RWPE2 (cell line): ENCODE data around the gene KHK.

Source experiments
- ATAC-seq: fragments of 200-7000 bp; cut with Tn5 transposase; 3 replicates; pipeline ENCODE4 v1.9.1; 2021; ENCODE audit warnings: low read depth
- DNase-seq: peaks from one replicate; pipeline ENCODE4 v3.0.0-alpha.2; 2020; ENCODE audit warnings: low spot score
- H3K27ac ChIP-seq: fragments of 450-650 bp; 2 replicates; pipeline ENCODE4 v1.5.1; 2017; ENCODE audit warnings: mild to moderate bottlenecking; ENCODE audit not compliant: poor library complexity, severe bottlenecking
- H3K27me3 ChIP-seq: fragments of 250-450 bp; sonication (Bioruptor Pico); 2 replicates; pipeline ENCODE4 v1.5.1; 2021; ENCODE audit warnings: mild to moderate bottlenecking, moderate library complexity; ENCODE audit not compliant: insufficient read depth, poor library complexity, severe bottlenecking
- H3K36me3 ChIP-seq: fragments of 250-450 bp; sonication (Bioruptor Pico); 2 replicates; pipeline ENCODE4 v1.5.1; 2020; ENCODE audit warnings: low read depth, mild to moderate bottlenecking, moderate library complexity
- H3K4me1 ChIP-seq: fragments of 250-450 bp; sonication (Bioruptor Pico); 2 replicates; pipeline ENCODE4 v1.5.1; 2021; ENCODE audit warnings: mild to moderate bottlenecking, moderate library complexity; ENCODE audit not compliant: insufficient read depth, poor library complexity, severe bottlenecking
- H3K4me3 ChIP-seq: fragments of 250-450 bp; sonication (Bioruptor Pico); 2 replicates; pipeline ENCODE4 v1.5.1; 2021; ENCODE audit warnings: mild to moderate bottlenecking, moderate library complexity; ENCODE audit not compliant: severe bottlenecking
- H3K9me3 ChIP-seq: fragments of 250-450 bp; sonication (Bioruptor Pico); 2 replicates; pipeline ENCODE4 v1.5.1; 2021; ENCODE audit warnings: mild to moderate bottlenecking, moderate library complexity; ENCODE audit not compliant: severe bottlenecking
- TF ChIP-seq, protein P1 (sequence below): fragments of 450-650 bp; IDR thresholded peaks from one replicate; pipeline ENCODE4 v1.5.1; 2017; ENCODE audit warnings: mild to moderate bottlenecking, moderate library complexity; ENCODE audit not compliant: poor library complexity, severe bottlenecking

Gene KHK

DNA sequence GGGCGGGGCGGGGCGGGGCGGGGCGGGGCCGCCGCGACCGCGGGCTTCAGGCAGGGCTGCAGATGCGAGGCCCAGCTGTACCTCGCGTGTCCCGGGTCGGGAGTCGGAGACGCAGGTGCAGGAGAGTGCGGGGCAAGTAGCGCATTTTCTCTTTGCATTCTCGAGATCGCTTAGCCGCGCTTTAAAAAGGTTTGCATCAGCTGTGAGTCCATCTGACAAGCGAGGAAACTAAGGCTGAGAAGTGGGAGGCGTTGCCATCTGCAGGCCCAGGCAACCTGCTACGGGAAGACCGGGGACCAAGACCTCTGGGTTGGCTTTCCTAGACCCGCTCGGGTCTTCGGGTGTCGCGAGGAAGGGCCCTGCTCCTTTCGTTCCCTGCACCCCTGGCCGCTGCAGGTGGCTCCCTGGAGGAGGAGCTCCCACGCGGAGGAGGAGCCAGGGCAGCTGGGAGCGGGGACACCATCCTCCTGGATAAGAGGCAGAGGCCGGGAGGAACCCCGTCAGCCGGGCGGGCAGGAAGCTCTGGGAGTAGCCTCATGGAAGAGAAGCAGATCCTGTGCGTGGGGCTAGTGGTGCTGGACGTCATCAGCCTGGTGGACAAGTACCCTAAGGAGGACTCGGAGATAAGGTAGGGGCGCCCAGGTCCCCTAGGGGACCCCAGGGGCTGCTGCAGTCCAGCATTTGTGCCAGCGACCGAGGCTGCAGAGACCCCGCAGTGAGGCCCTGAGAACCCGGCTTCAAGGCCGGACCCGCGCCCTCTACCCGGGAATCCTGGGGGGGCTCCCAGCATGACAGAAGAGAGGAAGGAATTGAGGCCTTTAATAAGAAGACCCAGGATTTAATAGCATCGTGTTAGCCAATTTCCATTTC lies at the start of gene KHK:
TSS of gene KHK (plus strand) at position 49 of the 870 bp plus-strand sequence. CDS start at position 537, 488 bp downstream.
- peak; percentile 40 for ATAC-seq
- no peaks in the 10 kb centered on the region for H3K27me3 ChIP-seq
- H3K4me3 ChIP-seq, result peak within 1 kb of the TSS; percentile 53
- TF ChIP-seq, protein P1, sequence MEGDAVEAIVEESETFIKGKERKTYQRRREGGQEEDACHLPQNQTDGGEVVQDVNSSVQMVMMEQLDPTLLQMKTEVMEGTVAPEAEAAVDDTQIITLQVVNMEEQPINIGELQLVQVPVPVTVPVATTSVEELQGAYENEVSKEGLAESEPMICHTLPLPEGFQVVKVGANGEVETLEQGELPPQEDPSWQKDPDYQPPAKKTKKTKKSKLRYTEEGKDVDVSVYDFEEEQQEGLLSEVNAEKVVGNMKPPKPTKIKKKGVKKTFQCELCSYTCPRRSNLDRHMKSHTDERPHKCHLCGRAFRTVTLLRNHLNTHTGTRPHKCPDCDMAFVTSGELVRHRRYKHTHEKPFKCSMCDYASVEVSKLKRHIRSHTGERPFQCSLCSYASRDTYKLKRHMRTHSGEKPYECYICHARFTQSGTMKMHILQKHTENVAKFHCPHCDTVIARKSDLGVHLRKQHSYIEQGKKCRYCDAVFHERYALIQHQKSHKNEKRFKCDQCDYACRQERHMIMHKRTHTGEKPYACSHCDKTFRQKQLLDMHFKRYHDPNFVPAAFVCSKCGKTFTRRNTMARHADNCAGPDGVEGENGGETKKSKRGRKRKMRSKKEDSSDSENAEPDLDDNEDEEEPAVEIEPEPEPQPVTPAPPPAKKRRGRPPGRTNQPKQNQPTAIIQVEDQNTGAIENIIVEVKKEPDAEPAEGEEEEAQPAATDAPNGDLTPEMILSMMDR, result peak; percentile 70
- DNase-seq, result no peak
- H3K27ac ChIP-seq, result peak within 1 kb of the TSS; percentile 47
- H3K36me3 ChIP-seq, result no peaks in the 10 kb centered on the region
- H3K9me3 ChIP-seq, result no peaks in the 10 kb centered on the region
- H3K4me1 ChIP-seq, result no peaks in the 10 kb centered on the region

DNA sequence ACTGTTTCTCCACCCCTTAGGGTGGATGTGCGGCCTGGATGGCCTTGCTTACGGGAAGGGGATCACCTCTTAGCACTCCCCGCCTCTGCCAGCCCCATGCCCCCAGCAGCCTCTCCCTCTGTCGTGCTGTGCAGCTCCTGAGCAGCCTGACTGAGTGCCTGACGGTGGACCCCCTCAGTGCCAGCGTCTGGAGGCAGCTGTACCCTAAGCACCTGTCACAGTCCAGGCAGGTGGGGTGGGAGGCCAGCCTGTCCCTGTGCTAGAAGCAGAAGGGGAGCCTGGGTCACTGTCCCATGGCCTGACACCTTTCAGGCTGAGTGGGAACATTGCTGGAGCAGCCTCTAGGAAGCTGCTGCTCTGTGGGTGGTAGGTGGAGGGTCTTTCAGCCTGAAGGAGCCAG lies 48.6 kb upstream of the KHK start:
- H3K36me3 ChIP-seq, result peaks cover 86% of the 10 kb centered on the region

DNA sequence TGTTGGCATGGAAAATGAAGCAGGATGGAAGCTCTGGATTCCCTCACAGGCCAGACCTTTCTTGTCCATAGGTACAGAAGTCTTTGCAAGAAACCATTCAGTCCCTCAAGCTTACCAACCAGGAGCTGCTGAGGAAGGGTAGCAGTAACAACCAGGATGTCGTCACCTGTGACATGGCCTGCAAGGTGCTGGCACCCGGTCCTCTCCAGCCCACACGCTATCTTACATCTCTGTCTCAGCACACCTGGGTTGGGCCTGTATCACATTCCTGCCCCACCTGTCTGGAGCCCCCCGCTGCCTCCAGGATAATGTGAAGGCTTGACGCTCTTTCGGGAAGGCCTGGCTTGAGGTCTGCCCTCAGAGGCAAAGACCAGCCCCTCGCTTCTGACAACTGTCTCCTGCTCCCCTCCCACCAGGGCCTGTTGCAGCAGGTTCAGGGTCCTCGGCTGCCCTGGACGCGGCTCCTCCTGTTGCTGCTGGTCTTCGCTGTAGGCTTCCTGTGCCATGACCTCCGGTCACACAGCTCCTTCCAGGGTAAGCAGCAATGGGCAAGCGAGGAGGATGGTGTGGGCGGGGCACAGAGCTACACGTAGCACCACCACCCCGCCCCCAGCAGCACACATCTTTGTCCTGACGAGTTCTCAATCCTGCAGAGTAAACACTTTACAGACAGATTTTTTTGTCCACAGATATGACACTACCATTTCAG lies 47.8 kb upstream of the KHK start:
- no peak for DNase-seq
- H3K27me3 ChIP-seq, result no peaks in the 10 kb centered on the region
- ATAC-seq, result no peak
- TF ChIP-seq, protein P1, result no peak
- H3K4me1 ChIP-seq, result no peaks in the 10 kb centered on the region
- H3K36me3 ChIP-seq, result peaks cover 86% of the 10 kb centered on the region
- no peak overlapping the region for H3K27ac ChIP-seq
- no peaks in the 10 kb centered on the region for H3K9me3 ChIP-seq
- H3K4me3 ChIP-seq, result no peak overlapping the region

More for the DNA sequence above, 48.6 kb upstream of the KHK start:
- DNase-seq, result no peak
- TF ChIP-seq, protein P1, result no peak
- H3K27ac ChIP-seq, result no peak overlapping the region
- H3K9me3 ChIP-seq, result no peaks in the 10 kb centered on the region
- H3K4me3 ChIP-seq, result no peak overlapping the region
- no peaks in the 10 kb centered on the region for H3K4me1 ChIP-seq
- H3K27me3 ChIP-seq, result no peaks in the 10 kb centered on the region
- ATAC-seq, result no peak

DNA sequence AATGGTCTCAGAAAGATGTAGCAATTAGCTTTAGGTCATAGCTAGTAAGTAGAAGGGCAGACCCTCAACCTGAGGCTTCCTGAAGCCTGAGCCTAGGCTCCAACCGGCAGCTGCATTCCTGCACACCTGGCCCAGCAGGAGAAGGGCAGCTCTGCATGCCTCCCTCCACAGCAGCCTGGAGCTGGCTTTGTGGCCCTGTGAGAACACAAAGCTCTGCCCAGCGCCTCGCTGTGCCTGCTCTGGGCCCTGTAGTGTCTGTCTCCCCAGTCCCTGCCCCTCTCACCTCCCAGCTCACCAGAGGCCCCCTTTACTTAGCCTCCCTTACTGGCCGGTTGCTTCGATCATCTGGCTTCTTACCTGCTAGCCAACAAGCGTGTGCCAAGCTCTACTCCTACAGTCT lies 47.1 kb upstream of the KHK start:
- Histone ChIP-seq H3K27me3 (no peaks in the 10 kb centered on the region), H3K4me3 (no peak overlapping the region), H3K27ac (no peak overlapping the region), H3K4me1 (no peaks in the 10 kb centered on the region), H3K36me3 (peaks cover 82% of the 10 kb centered on the region), H3K9me3 (no peaks in the 10 kb centered on the region)
- ATAC-seq (no peak), DNase-seq (no peak)
- TF ChIP-seq, protein P1, result no peak
